TTC549 (cell line): ENCODE results near the gene NUP93.
"Not testable (repeated sequence)": the region's sequence is repeated elsewhere in the genome, so short reads cannot be mapped to it uniquely, and the experiment has no call there.

Source experiments
- FAIRE-seq: peaks from 2 replicates; lab custom pipeline; 2012; peaks lifted over from hg19 to GRCh38; lab: Jason Lieb, UNC

Gene NUP93

DNA sequence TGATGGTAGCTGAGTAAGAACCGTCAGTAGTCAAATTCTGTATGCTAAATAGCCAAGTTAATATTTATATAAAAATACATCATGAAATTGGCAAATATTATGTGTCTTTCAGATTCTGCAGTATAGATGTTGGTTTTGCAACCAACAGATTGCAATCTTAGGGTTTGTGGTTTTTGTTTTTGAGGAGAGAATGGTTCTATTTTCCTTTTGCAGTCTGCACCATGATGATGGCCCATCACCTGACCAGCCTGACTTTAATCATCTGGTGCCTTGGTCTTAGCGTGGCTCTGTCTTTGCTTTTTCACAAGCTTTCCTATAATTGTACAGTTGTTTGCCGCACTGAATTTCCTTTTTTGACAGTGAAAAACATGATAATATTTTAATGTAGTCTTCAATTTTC, 50.7 kb downstream of the NUP93 start:
- FAIRE-seq, result no peak

- no peak for FAIRE-seq
Measured at GRCh38 chr16:56781528-56781961, 51.6 kb downstream of the NUP93 start.

GRCh38 chr16:56783344-56783743, 53.4 kb downstream of the NUP93 start:
- FAIRE-seq, result no peak

DNA sequence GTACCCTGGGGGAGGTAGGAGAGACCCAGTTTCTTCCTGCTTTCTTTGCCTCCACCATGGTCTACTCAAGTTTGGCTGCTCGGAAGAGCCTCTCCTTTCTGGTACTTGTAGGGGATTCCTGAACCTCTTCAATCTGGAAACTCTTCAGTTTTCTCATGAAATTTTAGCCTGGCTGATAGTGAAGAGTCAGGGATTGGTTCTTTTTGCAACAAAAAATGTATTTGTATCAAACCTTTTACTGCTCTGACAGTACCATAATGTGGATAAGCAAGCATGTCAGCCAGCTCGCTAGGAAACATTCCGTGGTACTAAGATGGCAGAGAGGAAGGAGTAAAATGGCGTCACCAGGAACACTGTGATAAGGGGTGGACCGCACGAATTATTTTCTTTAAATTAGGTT, 55.4 kb downstream of the NUP93 start:
- FAIRE-seq, result no peak

DNA sequence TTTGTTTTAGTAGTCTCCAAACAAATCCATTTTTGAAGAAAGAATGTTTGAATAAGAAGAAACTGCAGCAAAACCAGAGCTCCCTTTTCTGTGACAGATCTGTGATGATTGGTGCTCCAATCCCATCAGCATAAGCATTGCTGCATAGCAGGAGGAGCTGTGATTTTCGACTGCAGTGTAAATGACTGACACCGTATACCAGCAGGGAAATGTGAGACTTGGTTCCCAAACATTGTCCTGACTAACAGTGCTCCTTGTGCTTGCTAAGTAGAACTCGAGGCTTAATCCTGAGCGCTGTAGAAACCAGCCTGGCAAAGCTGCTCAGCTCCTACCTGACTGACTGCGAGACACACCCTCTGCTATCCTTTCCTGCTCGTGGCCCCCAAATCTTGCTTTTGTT, 57.2 kb downstream of the NUP93 start:
- no peak for FAIRE-seq

DNA sequence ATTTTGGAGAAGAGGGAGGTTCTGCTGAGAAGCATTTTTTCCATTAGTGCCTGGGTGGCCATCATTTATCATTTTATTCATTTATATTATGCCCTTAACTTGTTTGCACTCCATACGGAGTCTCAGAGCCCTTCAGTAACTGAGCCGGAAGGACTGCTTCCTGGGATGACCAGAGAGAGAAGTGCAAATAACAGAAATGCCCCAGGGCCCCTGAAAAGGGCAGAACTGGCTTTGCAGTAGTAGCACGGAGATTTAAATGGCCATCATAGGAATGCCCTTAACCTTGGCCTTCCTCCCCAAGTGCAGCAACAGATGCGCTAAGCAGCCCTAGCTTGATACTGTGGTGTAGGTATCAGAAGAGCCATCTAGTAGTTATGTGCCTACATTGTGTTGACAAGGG, 58.5 kb downstream of the NUP93 start:
- FAIRE-seq, result no peak

DNA sequence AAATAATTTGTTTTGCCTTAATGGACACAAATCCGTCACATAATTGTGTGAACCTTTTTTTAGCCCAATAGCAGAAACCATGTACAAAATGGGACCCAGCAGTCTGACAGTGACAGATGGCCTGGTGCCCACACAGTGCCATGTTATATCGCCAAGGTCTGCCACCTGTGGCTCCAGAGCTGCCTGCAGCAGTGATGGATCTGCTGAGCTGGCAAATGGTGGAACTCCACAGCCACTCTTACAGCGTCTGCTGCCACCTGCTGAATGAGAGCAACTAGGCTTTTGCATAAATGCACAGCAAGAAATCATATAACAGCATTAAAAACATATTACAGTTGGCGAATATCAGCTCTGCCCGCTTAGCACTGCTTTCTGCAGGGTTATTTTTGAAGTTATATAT, 59.4 kb downstream of the NUP93 start:
- no peak for FAIRE-seq

DNA sequence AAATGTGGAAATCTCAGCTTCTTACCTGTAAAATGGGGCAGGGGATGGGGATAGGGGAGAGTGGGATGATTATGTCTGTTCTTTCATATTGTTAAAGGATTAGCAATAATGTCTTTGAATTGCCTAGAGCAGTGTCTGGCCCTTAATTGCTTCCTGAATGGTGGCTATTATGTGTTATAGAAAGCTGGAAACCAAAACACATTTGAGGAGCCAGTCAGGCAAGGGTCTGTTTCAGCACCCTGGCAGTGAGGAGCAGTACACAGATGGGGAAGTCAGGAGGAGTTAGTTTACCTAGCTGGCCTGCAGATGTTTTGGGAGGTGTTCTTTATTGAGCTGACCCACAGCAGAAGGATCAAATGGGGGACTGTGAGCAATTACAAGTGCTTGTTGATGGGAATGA, 63.0 kb downstream of the NUP93 start:
- no peak for FAIRE-seq

- FAIRE-seq, result no peak
Measured at GRCh38 chr16:56793492-56793891, 63.6 kb downstream of the NUP93 start.

DNA sequence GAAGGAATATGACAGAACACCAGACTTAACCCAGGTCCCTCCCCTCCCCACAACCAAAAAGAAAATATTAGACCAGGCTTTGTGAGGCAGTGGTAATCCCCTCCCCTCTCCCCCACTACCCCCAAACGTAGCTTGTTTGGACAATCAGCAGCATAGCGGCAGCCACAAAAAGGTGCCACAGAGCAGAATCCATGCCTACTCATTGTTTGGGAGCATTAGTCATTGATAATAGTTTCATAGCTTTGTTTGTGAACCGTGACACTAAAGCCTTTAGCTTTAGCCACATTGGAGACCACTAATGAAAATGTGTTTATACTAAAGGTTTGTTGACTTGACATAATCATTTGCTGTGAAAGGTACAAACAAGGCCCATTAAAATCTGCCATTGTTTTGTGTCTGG, 65.1 kb downstream of the NUP93 start:
- FAIRE-seq, result no peak

DNA sequence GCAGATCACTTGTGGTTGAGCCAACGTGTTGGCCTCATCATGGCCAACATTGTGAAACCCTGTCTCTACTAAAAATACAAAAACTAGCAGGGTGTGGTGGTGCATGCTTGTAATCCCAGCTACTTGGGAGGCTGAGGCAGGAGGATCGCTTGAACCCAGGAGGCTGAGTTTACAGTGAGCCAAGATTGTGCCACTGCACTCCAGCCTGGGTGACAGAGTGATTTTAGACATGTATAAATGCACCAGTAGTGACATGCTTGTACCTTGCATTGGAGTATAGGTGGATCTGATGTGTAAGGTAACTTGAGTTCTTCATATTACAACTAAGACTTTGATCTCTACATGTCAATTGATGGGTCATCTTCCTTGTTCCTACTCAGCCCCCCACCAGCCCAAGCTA, 67.1 kb downstream of the NUP93 start:
- FAIRE-seq, result not testable (repeated sequence)

- FAIRE-seq, result no peak
Measured at GRCh38 chr16:56797861-56798260, 67.9 kb downstream of the NUP93 start.

- no peak for FAIRE-seq
Measured at GRCh38 chr16:56798955-56799354, 69.0 kb downstream of the NUP93 start.

GRCh38 chr16:56800355-56800754, 70.4 kb downstream of the NUP93 start:
- FAIRE-seq, result no peak

- no peak for FAIRE-seq
Measured at GRCh38 chr16:56801762-56802161, 71.8 kb downstream of the NUP93 start.

DNA sequence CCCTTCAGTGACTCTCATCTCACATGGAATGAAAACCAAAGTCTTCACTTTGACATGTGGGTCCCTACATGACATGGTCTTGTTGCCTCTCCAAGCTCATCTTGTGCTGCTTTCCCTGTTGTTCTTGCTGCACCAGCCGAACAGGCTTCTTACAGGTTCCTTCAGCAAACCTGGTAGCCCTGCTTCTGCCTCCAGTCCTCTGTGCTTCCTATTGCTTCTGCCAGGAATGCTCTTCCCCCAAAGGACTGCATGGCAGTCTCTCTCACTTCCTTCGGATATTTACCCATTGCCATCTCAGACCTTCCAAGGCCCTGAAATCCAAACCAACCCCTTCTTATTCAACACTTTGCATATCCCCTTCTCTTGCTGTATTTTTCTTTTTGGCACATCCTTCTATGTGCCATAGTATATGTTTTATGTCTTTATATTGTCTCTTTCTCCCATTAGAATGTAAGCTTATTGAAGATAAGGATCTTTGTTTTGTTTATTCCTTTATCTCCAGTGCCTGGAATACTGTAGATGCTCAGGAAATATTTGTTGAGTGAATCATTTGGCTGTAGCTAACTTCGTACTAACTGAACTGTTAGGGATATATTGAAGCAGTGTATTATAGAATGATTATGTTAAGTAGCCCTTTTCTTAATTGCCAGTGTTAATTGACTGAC, 77.2 kb downstream of the NUP93 start:
- FAIRE-seq, result no peak

DNA sequence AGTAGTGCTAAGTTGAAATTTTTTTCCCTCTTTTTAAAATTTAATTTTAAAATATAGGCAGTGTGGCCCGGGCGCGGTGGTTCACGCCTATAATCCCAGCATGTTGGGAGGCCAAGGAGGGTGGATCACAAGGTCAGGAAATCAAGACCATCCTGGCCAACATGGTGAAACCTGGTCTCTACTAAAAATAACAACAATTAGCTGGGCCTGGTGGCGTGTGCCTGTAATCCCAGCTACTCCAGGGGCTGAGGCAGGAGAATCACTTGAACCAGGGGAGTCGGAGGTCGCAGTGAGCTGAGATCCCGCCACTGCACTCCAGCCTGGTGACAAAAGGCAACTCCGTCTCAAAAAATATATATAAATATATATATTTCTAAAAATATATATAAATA, 77.7 kb downstream of the NUP93 start:
- not testable (repeated sequence) for FAIRE-seq

DNA sequence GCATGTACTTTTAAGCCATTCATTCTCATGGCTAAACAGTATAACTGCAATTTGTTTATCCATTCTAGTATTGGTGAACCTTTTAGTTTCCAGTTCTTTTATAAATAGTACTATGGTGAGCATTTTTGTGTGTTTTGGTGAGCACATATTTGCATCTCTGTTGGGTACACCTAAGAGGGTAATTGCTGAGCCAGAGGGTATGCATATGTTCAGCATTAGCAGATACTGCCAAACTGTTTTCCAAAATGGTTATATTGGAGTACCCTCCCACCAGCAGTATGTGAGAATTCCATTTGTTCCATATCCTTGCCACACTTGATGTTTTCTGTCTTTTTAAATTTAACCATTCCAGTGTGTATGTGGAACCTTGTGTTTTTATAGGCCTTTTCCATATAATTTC, 81.0 kb downstream of the NUP93 start:
- FAIRE-seq, result no peak

GRCh38 chr16:56811602-56812001, 81.7 kb downstream of the NUP93 start:
- FAIRE-seq, result not testable (repeated sequence)

- FAIRE-seq, result no peak
Measured at GRCh38 chr16:56812884-56813283, 83.0 kb downstream of the NUP93 start.

DNA sequence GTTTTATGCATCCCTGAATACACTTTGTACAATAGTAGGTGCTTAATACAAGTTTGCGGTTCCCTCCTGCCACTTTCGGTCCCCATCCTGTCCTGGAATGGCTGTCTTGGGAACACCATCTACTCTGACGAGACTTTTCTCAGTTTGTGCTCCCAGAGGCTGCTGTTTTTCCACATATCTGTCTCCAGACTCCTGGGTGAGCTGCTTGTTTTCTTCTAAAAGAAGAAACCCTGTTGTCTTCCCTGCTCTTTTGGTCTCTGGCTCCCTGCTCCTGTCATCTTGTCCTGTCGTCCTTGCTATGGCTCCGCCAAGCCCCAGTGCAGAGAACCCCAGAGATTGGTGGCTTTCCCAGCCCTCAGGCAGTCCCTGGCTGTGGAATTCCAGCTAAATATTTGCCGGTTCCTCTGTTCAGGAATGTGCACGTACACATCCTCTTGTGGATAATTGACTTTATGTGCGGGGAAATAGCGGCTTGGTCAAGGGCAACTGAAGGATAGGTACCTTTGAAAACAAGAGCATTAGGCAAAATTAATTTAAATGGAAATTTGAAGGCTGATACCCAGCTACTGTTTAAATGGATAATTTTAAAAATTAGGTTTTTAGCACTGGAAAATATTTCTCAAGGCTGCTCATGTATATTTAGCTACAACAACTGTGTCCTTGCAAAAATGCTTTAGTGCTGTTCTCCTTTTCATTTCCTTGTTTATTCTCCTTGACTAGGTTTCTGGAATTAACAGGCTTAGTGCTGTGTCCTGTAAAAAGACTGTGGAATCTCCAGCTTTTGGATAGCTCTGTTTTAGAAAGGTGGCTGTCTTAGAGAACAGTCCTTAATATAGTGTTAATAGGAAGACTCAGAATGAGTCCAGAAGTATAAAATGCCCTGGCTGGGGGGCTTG, 84.9 kb downstream of the NUP93 start:
- no peak for FAIRE-seq

DNA sequence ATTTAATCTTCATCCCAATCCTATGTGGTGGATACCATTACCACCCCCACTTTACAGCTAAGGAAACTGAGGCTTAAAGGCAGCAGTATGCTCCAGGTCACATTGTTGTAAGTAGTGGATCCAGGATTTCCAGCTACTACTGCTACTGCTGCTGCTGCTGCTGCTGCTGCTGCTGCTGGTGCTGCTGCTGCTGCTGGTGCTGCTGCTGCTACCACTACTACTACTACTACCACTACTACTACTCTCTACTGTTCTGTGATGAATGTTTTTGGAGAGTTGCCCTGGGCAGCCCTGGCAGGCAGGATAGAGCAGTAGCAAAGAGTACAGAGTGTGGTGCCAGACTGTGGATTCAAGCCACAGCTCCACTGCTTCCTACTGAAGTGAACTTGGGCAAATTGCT, 85.8 kb downstream of the NUP93 start:
- no peak for FAIRE-seq

DNA sequence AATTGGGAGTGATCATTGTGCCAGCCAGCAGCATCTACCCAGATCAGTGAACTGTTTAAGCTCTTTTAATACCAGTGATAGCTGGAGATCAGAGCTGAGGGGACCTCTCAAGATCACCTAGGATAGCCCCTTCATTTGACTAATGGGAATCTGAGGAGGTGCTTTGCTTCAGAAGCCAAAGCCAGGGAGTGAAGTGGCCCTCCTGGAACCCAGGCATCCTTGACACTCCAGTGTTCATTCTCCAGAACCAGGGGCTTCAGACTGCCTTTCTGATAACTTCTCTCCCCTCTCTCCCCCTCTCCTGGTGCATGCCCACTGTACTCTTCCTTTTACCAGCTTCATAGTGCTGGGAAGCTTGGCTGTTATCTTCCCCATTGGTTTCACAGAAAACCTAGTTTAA, 87.1 kb downstream of the NUP93 start:
- FAIRE-seq, result no peak

DNA sequence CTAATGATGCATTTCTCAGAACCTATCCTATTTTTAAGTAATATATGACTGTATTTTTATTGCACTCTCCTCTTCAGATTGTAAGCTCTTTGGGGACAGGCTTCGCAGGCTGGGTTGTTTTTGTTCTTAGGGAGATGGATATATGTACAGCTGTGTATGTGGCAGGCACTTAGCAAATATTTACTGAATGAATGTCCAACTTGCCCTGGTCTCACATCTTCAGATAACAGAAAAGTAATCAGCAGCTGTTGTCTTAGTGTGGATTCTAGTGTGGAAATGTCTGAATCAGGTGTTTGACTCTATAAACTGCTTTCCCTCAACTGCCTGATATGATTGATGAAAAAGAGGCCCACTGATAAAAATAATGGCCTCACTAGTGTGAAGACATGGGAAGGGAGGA, 88.0 kb downstream of the NUP93 start:
- no peak for FAIRE-seq
